Progenitor cell of endocrine pancreas (in vitro differentiated cells): ENCODE data around the gene TEC. TPM values are rescaled to one million over a fixed set of nuclear protein-coding genes. Genes with fewer than 3 reads are reported as not detected.
A peak's percentile ranks its signal among the peaks of the same experiment; 100 is the strongest.

ENCODE experiments used
- DNase-seq: peaks from one replicate; pipeline ENCODE4 v3.0.0; 2021; ENCODE audit warnings: low spot score; ENCODE audit not compliant: unreplicated experiment
- H3K27ac Mint-ChIP-seq: 2 replicates; pipeline ENCODE4 v1.8.0; 2021; ENCODE audit warnings: mild to moderate bottlenecking, moderate library complexity, mixed read lengths
- H3K27me3 Mint-ChIP-seq: 2 replicates; pipeline ENCODE4 v1.8.0; 2021; ENCODE audit warnings: mixed read lengths
- H3K36me3 Mint-ChIP-seq: 2 replicates; pipeline ENCODE4 v1.8.0; 2022; ENCODE audit warnings: mixed read lengths; ENCODE audit not compliant: insufficient read depth
- H3K4me1 Mint-ChIP-seq: 2 replicates; pipeline ENCODE4 v1.8.0; 2021; ENCODE audit warnings: low read depth, mixed read lengths
- H3K4me3 Mint-ChIP-seq: 2 replicates; pipeline ENCODE4 v1.8.0; 2021; ENCODE audit warnings: low read depth, mild to moderate bottlenecking, moderate library complexity, mixed read lengths
- H3K9me3 Mint-ChIP-seq: 2 replicates; pipeline ENCODE4 v1.8.0; 2021; ENCODE audit warnings: low read depth, mixed read lengths
- total RNA-seq: library from RNA; stranded (reverse); gene quantifications from 2 replicates; pipeline ENCODE4 v1.2.1, GENCODE V29; 2021
- TF ChIP-seq, protein P1 (sequence below): fragments of 200-600 bp; sonication (generic); IDR thresholded peaks from one replicate; pipeline ENCODE4 v1.5.0; 2021; ENCODE audit warnings: antibody characterized with exemption, mild to moderate bottlenecking; ENCODE audit not compliant: unreplicated experiment

Gene TEC
- total RNA-seq, 1 donor from 2014 or later, result 3.4 TPM

DNA sequence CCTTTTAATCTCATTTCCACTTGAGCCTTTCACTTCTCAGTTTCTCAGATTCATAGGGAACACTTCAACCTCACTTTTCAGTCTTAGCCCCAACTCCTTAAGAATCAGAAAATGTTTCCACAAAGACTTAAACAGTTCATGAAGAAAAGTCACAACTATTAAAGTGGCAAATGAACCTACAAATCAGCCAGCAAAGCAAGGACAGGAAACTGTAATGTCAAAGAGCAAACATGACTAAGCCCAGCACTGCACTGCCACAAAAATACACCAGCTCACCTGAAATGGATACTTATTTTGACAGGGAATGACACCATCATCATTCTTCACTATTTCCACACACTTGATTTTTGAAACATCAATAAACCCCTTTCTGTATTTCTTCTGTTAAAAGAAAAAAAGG is 93.8 kb downstream of the TEC start:
- Mint-ChIP-seq H3K27ac (no peak overlapping the region), H3K4me3 (no peak overlapping the region), H3K27me3 (no peaks in the 10 kb centered on the region), H3K4me1 (no peaks in the 10 kb centered on the region), H3K36me3 (peaks cover 3% of the 10 kb centered on the region), H3K9me3 (peaks cover 8% of the 10 kb centered on the region)
- TF ChIP-seq, protein P1, sequence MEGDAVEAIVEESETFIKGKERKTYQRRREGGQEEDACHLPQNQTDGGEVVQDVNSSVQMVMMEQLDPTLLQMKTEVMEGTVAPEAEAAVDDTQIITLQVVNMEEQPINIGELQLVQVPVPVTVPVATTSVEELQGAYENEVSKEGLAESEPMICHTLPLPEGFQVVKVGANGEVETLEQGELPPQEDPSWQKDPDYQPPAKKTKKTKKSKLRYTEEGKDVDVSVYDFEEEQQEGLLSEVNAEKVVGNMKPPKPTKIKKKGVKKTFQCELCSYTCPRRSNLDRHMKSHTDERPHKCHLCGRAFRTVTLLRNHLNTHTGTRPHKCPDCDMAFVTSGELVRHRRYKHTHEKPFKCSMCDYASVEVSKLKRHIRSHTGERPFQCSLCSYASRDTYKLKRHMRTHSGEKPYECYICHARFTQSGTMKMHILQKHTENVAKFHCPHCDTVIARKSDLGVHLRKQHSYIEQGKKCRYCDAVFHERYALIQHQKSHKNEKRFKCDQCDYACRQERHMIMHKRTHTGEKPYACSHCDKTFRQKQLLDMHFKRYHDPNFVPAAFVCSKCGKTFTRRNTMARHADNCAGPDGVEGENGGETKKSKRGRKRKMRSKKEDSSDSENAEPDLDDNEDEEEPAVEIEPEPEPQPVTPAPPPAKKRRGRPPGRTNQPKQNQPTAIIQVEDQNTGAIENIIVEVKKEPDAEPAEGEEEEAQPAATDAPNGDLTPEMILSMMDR, result no peak
- DNase-seq, result no peak

DNA sequence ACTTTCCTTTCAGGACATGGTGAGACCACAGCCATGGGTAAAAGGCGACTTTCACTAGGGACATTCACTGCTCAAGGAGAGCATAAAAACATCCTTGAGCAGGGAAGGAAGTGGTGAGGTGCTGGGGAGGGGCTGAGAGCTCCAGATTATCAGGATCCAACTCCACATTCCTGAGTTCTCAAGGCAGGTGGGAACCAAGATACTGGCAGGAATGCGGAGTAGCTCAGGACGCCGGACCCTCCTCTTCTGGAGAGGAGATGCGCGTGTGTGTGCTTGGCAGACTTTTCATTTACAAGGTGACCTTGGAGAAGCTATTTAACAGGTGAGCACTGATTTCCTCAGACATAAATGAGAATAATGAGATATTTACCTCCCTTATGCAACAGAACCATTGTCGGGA is 94.3 kb downstream of the TEC start:
- H3K4me3 Mint-ChIP-seq, result no peak overlapping the region
- no peak for DNase-seq
- no peaks in the 10 kb centered on the region for H3K4me1 Mint-ChIP-seq
- H3K9me3 Mint-ChIP-seq, result peaks cover 8% of the 10 kb centered on the region
- H3K27me3 Mint-ChIP-seq, result no peaks in the 10 kb centered on the region
- H3K36me3 Mint-ChIP-seq, result peaks cover 3% of the 10 kb centered on the region
- TF ChIP-seq, protein P1, result no peak
- H3K27ac Mint-ChIP-seq, result no peak overlapping the region

DNA sequence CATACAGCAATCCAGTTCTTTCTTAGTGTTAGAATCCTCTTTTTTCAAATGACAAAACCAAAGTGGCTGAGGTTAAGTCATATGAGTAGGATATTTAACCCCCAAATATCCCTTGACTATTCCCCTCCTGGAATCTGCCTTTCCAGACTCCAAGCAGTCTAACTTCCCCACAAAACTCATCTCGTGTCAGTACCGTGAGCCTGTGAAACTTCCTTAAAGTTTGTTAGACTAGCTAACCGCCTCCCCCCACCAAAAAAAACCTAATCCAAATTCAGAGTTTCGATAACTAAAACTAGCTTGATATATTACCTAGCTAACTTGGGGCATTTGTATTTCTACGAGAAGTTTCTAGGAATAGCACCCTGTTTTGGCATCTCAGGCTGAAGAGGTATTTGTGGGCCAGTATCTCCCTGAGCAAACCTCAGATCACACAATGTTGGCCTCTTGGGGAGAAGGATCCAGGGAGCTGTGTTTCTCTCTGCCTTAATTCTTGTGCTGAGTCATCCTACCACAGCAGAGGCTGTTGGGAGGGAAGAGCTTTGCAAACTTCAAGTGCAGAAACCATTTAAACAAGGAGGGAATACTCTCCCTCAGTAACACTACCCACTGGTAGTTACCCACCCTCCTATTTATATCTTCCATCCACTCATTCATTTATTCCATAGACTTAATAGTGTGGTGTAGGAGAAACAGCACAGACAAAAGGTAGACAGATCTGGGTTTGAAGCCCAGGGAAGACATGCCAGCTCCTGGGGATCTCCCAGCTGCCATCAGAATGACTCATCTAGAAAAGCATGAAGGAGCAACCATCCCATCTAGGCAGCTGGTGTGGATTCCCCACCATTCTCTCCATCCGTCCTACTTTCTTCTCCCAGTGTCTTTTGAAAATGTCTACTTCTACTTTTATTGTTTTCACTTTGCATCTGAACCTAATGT is 96.3 kb downstream of the TEC start:
- H3K36me3 Mint-ChIP-seq, result peaks cover 3% of the 10 kb centered on the region

DNA sequence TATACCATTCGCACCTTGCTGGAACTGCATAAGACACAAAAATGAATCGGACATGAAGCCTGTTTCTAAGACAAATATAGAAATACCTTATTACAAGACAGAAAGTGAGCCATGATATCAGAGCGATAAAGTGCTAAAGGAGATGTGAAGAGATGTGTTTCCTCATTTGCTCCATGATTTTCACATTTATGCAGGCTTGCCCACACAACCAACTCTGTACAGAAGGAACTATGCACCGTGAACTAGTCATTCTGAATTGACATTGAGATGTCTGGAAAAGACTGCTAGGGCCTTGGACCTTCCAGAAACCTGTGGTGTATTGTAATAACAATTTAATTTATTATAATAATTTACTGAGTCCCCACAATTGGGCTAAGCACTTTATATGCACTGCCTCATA is 97.0 kb downstream of the TEC start:
- Mint-ChIP-seq H3K4me3 (no peak overlapping the region), H3K27ac (no peak overlapping the region), H3K4me1 (no peaks in the 10 kb centered on the region), H3K27me3 (no peaks in the 10 kb centered on the region), H3K9me3 (peaks cover 1% of the 10 kb centered on the region), H3K36me3 (no peaks in the 10 kb centered on the region)
- DNase-seq, result no peak
- TF ChIP-seq, protein P1, result no peak

More for the DNA sequence above, 96.3 kb downstream of the TEC start:
- TF ChIP-seq, protein P1, result no peak
- Mint-ChIP-seq H3K4me1 (no peaks in the 10 kb centered on the region), H3K4me3 (no peak overlapping the region), H3K27ac (peak overlapping the region; percentile 24), H3K9me3 (peaks cover 8% of the 10 kb centered on the region), H3K27me3 (no peaks in the 10 kb centered on the region)
- no peak for DNase-seq

DNA sequence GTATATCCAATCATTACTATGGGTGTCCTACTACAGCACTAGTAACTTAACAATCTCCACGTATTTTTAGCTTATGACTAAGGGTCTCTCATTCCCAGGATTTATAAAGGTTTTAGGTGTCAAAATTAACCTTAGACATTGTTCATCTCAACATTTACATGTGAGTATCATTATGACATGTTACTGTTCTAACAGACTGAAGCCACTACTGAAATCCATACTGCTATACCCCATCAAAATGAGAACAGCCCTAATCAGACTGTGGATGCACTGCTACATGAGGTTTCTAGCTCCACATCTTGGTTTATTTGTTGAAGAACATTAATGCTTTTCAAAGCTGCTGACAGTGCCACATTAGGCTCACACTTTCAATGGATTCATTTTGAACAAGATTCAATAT is 100.0 kb downstream of the TEC start:
- no peaks in the 10 kb centered on the region for H3K27me3 Mint-ChIP-seq
- no peaks in the 10 kb centered on the region for H3K9me3 Mint-ChIP-seq
- DNase-seq, result no peak
- no peaks in the 10 kb centered on the region for H3K36me3 Mint-ChIP-seq
- TF ChIP-seq, protein P1, result no peak
- H3K4me3 Mint-ChIP-seq, result no peak overlapping the region
- no peak overlapping the region for H3K27ac Mint-ChIP-seq
- H3K4me1 Mint-ChIP-seq, result no peaks in the 10 kb centered on the region
